Activated gamma-delta T cell treated with Interleukin-2 at 50 U/mL for 16 hours (primary cell): Measurements from ENCODE around the gene PRICKLE4.
"Not testable (repeated sequence)": the region's sequence is repeated elsewhere in the genome, so short reads cannot be mapped to it uniquely, and the experiment has no call there.

Experiments used
- DNase-seq: peaks from one replicate; pipeline ENCODE4 v3.0.0-alpha.2; 2020

The PRICKLE4 gene

GRCh38 chr6:41746107-41746506, 34.5 kb upstream of the PRICKLE4 start:
- DNase-seq: no peak

- DNase-seq: no peak
These were observed 33.1 kb upstream of the PRICKLE4 start, which contains the start of gene PGC for GRCh38 chr6:41747256-41748101. TSS of gene PGC (minus strand) at chr6:41747397. CDS start at chr6:41747334, 63 bp downstream.

- DNase-seq: no peak
These were observed 32.5 kb upstream of the PRICKLE4 start for GRCh38 chr6:41748102-41748477.

- DNase-seq: no peak
These were observed 32.0 kb upstream of the PRICKLE4 start for GRCh38 chr6:41748542-41748941.

GRCh38 chr6:41750374-41750773, 30.2 kb upstream of the PRICKLE4 start:
- DNase-seq: no peak

GRCh38 chr6:41755895-41756294, 24.7 kb upstream of the PRICKLE4 start:
- no peak for DNase-seq

- DNase-seq: no peak
These were observed 24.2 kb upstream of the PRICKLE4 start for GRCh38 chr6:41756354-41756753.

GRCh38 chr6:41757271-41757670, 23.3 kb upstream of the PRICKLE4 start:
- DNase-seq: no peak

GRCh38 chr6:41757931-41758640, 22.5 kb upstream of the PRICKLE4 start:
- no peak for DNase-seq

GRCh38 chr6:41758641-41759035, 21.9 kb upstream of the PRICKLE4 start:
- DNase-seq: no peak

- DNase-seq: no peak
These were observed 21.3 kb upstream of the PRICKLE4 start for GRCh38 chr6:41759106-41759904.

- no peak for DNase-seq
These were observed 20.5 kb upstream of the PRICKLE4 start for GRCh38 chr6:41759905-41760579.

- DNase-seq: no peak
These were observed 17.1 kb upstream of the PRICKLE4 start for GRCh38 chr6:41763470-41763869.

GRCh38 chr6:41766043-41766664, 14.4 kb upstream of the PRICKLE4 start:
- DNase-seq: not testable (repeated sequence)

GRCh38 chr6:41767112-41767833, 13.3 kb upstream of the PRICKLE4 start:
- DNase-seq: no peak

- DNase-seq: no peak
These were observed 11.9 kb upstream of the PRICKLE4 start for GRCh38 chr6:41768545-41769308.

- DNase-seq: no peak
These were observed 11.2 kb upstream of the PRICKLE4 start for GRCh38 chr6:41769376-41769775.

GRCh38 chr6:41770381-41771057, 10.1 kb upstream of the PRICKLE4 start:
- DNase-seq: no peak

- DNase-seq: no peak
These were observed 9.3 kb upstream of the PRICKLE4 start for GRCh38 chr6:41771058-41771983.
